GM18508 (cell line): Measurements from ENCODE around the gene MYT1.
"Not testable (repeated sequence)": the region's sequence is repeated elsewhere in the genome, so short reads cannot be mapped to it uniquely, and the experiment has no call there.

Experiments used
- ATAC-seq: cut with Tn5 transposase; IDR thresholded peaks from one replicate; pipeline ENCODE4 v1.9.1; 2021; ENCODE audit warnings: moderate number of reproducible peaks; ENCODE audit not compliant: insufficient read depth, unreplicated experiment

Gene MYT1

GRCh38 chr20:64228086-64228653, 63.9 kb downstream of the MYT1 start:
- no peak for ATAC-seq

DNA sequence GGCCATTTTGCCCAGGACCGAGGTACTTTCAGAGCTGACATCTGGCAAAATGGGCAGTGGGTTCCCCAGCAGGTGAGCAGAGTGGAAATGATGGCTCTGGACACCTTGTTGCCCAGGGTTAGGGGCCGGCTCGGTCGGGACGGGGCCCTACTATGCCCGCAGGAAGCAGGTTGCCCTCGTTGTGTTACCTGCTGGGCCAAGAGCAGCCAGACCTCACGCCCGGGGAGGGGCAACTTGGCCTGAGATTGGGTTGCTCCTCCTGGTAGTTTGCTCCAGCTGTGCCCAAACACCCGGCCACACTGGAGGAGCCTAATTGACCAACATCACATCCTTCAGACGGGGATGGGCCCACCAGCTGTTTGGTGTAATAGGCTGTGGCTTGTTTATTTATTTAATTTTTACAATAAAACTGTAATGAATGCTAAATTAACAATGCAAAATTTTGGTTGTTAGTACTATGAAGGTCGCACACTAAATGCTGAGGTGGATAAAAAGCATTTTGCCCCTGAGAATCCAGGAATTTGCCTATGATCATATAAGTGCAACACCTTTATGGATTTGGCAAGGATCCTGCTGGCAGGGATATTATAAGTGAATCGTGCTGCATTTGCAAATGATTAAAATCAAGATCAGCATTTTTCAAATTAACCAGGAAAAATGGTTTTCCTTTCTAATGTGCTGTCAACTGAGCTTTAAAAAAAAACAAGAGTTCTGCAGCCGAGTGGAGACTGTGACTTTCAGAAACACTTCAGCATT, 64.7 kb downstream of the MYT1 start:
- no peak for ATAC-seq

- no peak for ATAC-seq
These were observed 65.3 kb downstream of the MYT1 start for GRCh38 chr20:64229507-64230061.

- no peak for ATAC-seq
These were observed 66.4 kb downstream of the MYT1 start for GRCh38 chr20:64230461-64231145.

GRCh38 chr20:64231621-64232550, 67.6 kb downstream of the MYT1 start:
- ATAC-seq: no peak

GRCh38 chr20:64232794-64233193, 68.5 kb downstream of the MYT1 start:
- ATAC-seq: no peak

GRCh38 chr20:64233725-64234124, 69.5 kb downstream of the MYT1 start:
- ATAC-seq: no peak

DNA sequence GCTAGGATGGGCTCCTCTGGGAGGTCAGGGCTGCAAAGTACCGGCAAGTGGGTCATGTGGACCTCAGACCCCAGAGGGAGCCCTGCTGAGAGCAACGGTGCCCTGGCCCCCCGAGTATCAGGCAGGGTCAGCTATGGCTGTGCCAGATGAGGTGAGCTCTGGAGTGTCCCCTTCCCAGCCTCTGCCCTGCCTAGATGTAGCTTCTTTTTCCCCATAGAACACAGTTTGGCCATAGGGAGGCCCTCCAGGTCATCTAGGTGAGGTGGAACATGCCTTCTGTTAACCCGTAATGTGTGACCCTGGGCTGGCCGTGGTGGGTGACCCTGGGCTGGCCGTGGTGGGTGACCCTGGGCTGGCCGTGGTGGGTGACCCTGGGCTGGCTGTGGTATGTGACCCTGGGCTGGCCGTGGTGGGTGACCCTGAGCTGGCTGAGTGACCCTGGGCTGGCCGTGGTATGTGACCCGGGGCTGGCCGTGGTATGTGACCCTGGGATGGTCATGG, 70.1 kb downstream of the MYT1 start:
- no peak for ATAC-seq

- not testable (repeated sequence) for ATAC-seq
These were observed 70.8 kb downstream of the MYT1 start for GRCh38 chr20:64234921-64235565.

DNA sequence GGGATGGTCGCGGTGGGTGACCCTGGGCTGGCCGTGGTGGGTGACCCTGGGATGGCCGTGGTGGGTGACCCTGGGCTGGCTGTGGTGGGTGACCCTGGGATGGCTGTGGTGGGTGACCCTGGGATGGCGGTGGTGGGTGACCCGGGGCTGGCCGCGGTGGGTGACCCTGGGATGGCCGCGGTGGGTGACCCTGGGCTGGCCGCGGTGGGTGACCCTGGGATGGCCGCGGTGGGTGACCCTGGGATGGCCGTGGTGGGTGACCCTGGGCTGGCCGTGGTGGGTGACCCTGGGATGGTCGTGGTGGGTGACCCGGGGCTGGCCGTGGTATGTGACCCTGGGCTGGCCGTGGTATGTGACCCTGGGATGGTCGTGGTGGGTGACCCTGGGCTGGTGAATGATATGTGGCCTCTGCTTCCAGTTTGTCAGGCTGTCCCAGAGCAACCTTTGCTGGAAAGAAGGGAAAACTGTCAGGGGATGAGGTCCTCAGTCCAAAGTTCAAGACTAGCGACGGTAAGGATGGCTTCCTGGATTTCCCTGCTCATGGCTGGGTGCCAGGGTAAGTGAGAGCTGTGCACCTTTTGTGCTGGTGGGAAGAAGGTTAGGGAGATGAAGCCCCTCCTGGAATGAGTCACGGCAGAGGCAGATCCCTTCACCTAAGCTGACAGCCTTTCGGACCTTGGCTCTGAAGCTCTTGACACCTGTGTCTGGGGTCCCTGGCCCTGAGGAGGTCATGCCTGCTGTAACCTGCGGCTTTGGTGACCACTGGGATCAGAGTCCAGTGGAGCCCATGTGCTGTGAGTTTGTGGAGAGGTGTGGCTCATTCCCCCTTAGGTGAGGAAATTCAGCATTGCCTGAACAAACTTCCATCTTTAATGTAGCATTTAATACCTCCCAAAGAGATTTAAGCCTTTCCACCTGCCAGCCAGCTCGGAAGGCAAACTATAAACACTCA, 72.2 kb downstream of the MYT1 start:
- no peak for ATAC-seq

GRCh38 chr20:64237316-64237715, 73.1 kb downstream of the MYT1 start:
- no peak for ATAC-seq

DNA sequence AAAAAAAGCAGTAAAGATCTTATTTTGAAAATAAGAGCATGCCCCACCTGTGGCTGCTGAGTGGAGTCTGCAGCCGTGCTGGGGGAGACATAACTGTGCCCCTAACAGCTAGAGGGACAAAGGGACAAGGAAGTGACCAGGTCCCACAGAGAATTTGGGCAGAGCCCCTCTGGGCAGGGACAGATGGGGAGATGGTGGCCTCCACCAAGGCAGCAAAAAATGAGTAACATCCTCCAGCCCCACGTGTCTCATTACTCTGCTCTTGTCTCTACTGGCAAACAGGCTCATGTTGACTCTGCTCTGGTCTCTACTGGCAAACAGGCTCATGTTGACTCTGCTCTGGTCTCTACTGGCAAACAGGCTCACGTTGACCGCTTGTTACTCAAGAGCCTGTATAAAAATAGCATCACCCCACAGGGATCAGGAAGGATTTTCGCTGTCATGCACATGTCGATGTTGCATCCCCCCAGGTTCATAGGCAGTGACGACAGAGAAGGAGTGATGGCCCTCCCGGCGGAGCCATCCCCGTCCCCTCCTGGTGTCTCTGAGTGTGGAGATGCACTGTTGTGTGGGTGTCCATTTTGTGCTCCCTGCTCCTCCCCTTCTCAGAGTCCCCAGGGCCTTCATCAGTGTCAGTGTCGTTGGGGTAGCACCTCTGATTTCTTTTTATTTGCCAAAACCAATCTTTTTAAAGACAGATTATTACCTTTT, 74.0 kb downstream of the MYT1 start:
- ATAC-seq: no peak

DNA sequence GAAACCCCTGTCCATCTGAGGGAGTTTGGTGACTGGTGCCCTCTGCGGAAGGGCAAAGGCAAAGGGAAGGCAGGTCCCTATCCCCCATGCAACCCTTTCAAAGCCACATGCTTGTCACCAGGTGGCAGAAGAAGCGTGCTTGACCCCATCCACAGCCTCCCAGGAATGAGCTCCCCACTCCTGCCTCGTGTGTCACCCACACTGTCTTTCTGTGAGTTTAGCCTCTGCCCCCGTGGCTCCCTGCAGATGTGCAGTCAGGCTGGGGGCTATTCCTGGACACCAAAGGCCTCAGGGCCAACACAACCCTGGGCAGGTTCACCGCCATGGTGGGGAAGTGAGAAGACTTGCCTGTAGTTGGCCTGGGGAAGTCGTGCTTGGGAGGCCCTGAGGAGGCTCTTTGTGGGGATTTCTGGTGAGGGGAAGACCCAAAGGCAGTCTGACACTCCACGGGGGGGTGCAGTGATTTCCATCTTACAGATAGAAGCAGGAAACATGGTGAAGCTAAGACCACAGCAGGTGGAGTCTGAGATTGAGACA, 74.7 kb downstream of the MYT1 start:
- ATAC-seq: no peak

- no peak for ATAC-seq
These were observed 75.4 kb downstream of the MYT1 start for GRCh38 chr20:64239449-64240242.

DNA sequence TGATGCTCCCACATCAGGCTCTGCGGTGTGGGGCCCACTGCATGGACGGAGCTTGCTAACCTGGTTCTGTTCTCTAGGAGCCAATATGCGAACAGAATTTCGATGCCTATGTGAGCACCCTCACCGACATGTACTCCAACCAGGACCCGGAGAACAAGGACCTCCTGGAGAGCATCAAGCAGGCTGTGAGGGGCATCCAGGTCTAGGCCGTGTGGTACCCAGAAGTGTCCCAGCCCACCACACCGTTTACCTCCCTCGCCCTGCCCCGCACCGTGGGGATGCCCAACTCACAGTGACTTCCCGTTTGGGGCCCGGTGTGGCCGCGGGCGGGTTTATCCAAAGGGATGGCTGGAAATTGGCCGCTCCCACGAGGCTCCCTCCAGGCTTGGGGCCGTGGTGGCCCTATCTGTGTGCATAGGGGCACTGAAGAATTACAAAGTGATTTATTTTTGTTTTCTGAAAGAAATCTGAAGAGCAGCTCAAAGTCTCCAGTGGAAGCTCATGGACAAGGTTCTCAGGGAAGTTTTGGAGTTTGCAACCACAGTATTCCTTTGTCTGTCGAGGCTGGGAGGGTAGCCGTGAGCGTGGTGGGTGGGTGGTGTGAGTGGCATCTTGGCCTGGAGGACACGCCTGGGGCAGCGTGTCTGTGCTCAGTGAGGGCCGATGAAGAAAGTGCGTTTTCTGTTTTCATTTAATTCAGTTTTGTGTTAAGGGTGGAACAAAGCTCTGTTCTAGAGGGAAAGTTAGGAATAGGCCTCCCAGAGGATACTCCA, 76.2 kb downstream of the MYT1 start:
- ATAC-seq: no peak

GRCh38 chr20:64241061-64241460, 76.8 kb downstream of the MYT1 start:
- ATAC-seq: no peak
